Measurements from ENCODE around the gene BEND7. TPM values are rescaled to one million over a fixed set of nuclear protein-coding genes. Genes with fewer than 3 reads are reported as not detected.
A peak's percentile ranks its signal among the peaks of the same experiment; 100 is the strongest.

BEND7 gene
- total and polyA plus RNA-seq, 2 of the 13 experiments (the other 11 are each of a cell fraction or from before 2014, with no cell fraction given) = 14.1 to 17.1 TPM

GRCh38 chr10:13500201-13500600 lies 28.6 kb downstream of the BEND7 start (continued):
- TF ChIP-seq AGO1 (IDR thresholded peaks at IDR 0.05; ENCODE audit: low read depth, low read length, poor library complexity, severe bottlenecking) (no peak), ZNF800 (CRISPR knock-in tag; IDR thresholded peaks at IDR 0.05) (no peak), MLX (CRISPR knock-in tag; IDR thresholded peaks at IDR 0.05) (no peak), ADNP (CRISPR knock-in tag; IDR thresholded peaks at IDR 0.05) (no peak), MAFG (CRISPR knock-in tag; IDR thresholded peaks at IDR 0.05) (no peak), GABPA (IDR thresholded peaks at IDR 0.05; ENCODE audit: low read depth, low read length) (no peak), GABPA (CRISPR knock-in tag; IDR thresholded peaks at IDR 0.05; ENCODE audit: low read depth) (no peak), HNF4G (IDR thresholded peaks at IDR 0.05; ENCODE audit: borderline replicate concordance, low read depth, low read length) (no peak), HNF4G (CRISPR knock-in tag; IDR thresholded peaks at IDR 0.05; ENCODE audit: borderline replicate concordance, low read depth) (no peak), ZNF205 (CRISPR knock-in tag; IDR thresholded peaks at IDR 0.05) (no peak), IRF2 (CRISPR knock-in tag; IDR thresholded peaks at IDR 0.05) (no peak), ZNF362 (CRISPR knock-in tag; IDR thresholded peaks at IDR 0.05; ENCODE audit: borderline replicate concordance) (no peak), FOSL1 (CRISPR knock-in tag; IDR thresholded peaks at IDR 0.05; ENCODE audit: borderline replicate concordance) (peak; percentile 49; the same call in 1 of the 2 replicates), FOXA3 (CRISPR knock-in tag; IDR thresholded peaks at IDR 0.05) (peak; percentile 69)
- TF ChIP-seq, protein P1, sequence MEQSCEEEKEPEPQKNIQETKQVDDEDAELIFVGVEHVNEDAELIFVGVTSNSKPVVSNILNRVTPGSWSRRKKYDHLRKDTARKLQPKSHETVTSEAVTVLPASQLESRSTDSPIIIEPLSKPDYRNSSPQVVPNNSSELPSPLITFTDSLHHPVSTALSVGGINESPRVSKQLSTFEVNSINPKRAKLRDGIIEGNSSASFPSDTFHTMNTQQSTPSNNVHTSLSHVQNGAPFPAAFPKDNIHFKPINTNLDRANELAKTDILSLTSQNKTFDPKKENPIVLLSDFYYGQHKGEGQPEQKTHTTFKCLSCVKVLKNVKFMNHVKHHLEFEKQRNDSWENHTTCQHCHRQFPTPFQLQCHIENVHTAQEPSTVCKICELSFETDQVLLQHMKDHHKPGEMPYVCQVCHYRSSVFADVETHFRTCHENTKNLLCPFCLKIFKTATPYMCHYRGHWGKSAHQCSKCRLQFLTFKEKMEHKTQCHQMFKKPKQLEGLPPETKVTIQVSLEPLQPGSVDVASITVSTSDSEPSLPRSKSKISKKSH (CRISPR knock-in tag; IDR thresholded peaks at IDR 0.05; ENCODE audit: borderline replicate concordance) = no peak
- TF ChIP-seq, protein P2, sequence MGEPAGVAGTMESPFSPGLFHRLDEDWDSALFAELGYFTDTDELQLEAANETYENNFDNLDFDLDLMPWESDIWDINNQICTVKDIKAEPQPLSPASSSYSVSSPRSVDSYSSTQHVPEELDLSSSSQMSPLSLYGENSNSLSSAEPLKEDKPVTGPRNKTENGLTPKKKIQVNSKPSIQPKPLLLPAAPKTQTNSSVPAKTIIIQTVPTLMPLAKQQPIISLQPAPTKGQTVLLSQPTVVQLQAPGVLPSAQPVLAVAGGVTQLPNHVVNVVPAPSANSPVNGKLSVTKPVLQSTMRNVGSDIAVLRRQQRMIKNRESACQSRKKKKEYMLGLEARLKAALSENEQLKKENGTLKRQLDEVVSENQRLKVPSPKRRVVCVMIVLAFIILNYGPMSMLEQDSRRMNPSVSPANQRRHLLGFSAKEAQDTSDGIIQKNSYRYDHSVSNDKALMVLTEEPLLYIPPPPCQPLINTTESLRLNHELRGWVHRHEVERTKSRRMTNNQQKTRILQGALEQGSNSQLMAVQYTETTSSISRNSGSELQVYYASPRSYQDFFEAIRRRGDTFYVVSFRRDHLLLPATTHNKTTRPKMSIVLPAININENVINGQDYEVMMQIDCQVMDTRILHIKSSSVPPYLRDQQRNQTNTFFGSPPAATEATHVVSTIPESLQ (CRISPR knock-in tag; conservative IDR thresholded peaks at IDR 0.05) = no peak
- TF ChIP-seq, protein P3, sequence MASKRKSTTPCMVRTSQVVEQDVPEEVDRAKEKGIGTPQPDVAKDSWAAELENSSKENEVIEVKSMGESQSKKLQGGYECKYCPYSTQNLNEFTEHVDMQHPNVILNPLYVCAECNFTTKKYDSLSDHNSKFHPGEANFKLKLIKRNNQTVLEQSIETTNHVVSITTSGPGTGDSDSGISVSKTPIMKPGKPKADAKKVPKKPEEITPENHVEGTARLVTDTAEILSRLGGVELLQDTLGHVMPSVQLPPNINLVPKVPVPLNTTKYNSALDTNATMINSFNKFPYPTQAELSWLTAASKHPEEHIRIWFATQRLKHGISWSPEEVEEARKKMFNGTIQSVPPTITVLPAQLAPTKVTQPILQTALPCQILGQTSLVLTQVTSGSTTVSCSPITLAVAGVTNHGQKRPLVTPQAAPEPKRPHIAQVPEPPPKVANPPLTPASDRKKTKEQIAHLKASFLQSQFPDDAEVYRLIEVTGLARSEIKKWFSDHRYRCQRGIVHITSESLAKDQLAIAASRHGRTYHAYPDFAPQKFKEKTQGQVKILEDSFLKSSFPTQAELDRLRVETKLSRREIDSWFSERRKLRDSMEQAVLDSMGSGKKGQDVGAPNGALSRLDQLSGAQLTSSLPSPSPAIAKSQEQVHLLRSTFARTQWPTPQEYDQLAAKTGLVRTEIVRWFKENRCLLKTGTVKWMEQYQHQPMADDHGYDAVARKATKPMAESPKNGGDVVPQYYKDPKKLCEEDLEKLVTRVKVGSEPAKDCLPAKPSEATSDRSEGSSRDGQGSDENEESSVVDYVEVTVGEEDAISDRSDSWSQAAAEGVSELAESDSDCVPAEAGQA (IDR thresholded peaks at IDR 0.05; ENCODE audit: low read depth) = no peak
- TF ChIP-seq, protein P3 (CRISPR knock-in tag; IDR thresholded peaks at IDR 0.05; ENCODE audit: borderline replicate concordance) = no peak

Data from HepG2 (cell line).